Renal pelvis (tissue), 4 donors: ENCODE data around the gene ARHGAP22. TPM values are rescaled to one million over a fixed set of nuclear protein-coding genes. Genes with fewer than 3 reads are reported as not detected.
A peak's percentile ranks its signal among the peaks of the same experiment; 100 is the strongest.

Experiments
- DNase-seq: peaks from one replicate; pipeline ENCODE4 v3.0.0-alpha.2; 2013
- polyA plus RNA-seq, 3 donors: library from polyadenylated mRNA; unstranded; fragments of 120-200 nt; gene quantifications; one replicate each; pipeline ENCODE4 v1.2.1, GENCODE V29; 2013; ENCODE audit not compliant: insufficient read length in 3 of 3

The ARHGAP22 gene
- polyA plus RNA-seq, 3 donors = 1.2 to 1.8 (median 1.7) TPM

DNA sequence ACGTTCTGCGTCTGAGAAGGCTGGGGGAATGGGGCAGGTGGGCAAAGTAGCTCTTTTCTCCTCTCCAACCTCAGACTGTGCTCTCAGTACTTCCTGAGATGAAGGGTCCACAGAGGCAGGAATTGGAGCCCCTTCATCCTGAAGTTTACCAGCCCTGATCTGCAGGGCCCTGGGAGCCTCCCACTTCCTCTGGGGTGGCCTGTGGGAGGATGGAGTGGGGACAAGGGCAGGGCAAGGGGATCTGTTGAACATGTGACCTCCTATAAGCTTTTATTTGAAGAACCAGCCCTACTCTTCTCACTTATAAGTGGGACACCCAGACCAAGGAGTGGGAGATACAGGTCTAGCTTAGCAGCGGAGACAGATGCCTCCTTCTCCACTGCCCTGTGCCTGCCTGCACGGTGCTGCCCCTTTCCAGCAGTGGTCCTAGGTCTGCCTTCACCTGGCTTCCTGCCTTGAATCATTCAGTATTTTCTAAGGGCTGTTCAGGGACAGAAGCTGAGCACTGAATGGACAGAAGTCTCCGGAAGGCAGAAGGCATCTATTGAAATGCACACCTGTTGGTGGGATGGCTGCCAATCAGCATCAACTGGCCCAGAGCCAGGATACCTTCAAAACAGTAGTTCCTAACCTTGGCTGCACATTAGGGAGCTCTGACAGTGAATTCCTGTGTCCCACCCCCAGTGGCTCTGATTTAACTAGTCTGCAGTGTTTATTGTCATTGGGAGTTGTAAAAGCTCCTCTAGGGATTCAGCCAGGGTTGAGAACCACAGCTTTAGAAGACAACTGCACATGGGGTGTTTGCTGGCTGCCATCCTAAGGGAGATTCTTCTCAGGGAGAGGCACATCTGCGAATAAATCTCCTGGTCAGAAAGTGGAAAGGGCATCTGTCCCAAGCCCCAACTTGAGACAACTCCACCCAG, 2.7 kb upstream of the ARHGAP22 start:
- DNase-seq = no peak

GRCh38 chr10:48606530-48607355, 1.9 kb upstream of the ARHGAP22 start:
- no peak for DNase-seq

DNA sequence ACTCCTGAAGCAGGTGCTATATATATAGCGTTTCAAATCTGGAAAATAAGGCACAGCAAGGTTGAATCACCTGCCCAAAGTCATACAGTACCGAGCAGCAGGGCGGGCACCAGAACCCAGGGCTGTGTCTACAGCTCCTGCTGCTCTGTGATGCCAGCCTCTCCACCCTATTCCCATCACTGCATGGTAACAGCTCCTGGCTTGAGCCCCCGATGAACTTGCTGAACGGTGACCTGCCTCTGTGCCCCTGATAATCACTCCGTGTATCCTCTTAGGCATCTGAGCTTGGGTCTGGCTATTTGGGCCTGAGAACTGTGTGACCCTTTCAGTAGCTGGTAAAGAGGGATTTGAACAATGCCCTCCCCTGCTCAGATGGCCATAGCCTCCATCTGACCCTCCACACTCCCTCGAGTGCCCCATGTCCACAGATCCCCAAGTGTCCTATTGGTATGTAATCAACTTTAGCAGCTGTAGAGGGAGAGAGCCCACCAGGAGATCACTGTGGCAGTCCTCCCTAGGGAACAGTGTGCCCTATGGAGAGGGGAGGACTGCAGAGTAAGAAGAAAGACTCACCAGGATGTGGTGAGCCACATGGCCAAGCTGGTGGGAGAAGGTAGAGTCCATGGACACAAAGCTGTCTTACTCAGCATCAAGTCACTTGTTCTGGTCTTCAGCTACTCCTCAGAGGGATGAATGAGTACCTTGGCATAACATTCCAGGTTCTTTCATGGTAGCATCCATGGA, 1.1 kb upstream of the ARHGAP22 start:
- DNase-seq = no peak

DNA sequence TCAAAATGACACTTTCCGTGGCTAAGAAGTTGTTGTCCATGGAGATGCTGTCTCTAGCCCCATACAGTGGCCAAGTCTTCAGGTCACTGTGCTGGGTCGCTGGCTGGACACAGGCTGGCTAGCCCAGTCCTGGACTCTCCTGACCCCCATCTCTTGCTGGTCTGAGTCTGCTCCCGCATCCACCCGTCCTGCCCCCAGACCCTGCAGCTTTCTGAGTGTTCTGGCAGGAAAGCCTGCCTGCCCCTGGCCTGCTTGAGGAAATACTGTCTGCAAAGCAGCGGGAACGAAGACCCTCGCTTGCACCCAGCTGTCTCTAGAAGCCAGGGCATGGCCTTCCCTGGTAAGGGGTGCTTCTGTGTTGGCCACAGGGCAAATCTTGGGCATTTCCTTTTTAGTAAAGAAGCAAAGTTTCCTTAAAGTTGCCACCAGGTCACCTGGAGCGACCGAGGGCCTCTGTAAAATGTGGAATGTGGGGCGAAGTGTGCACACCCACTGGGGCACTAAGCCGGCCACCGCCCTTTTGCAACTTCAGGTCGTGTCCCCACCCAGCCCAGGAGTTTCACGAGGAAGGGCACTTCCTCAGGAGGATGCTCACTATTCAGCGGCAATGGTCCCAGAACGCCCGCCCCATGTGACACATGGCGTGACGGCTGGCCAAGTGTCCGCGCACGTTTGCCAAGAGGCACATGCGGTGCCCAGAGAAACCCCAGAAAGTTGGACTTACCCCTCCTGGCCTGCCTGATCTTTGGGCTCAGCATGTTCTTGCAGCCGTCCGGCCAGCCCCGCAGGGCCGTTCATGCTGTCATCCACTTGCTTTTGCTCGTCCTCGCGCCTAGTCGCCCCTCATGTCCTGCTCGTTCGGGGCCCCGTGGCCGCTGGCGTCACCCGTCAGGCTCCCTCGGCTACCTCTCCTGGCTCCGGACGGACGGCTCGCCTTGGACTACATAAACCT, 558 bp downstream of the ARHGAP22 start:
- no peak for DNase-seq

- no peak for DNase-seq
Observed at GRCh38 chr10:48603421-48604038, 1.3 kb downstream of the ARHGAP22 start.

GRCh38 chr10:48602401-48603135, 2.3 kb downstream of the ARHGAP22 start:
- no peak for DNase-seq

- no peak for DNase-seq
Observed at GRCh38 chr10:48601789-48602188, 3.1 kb downstream of the ARHGAP22 start.

DNA sequence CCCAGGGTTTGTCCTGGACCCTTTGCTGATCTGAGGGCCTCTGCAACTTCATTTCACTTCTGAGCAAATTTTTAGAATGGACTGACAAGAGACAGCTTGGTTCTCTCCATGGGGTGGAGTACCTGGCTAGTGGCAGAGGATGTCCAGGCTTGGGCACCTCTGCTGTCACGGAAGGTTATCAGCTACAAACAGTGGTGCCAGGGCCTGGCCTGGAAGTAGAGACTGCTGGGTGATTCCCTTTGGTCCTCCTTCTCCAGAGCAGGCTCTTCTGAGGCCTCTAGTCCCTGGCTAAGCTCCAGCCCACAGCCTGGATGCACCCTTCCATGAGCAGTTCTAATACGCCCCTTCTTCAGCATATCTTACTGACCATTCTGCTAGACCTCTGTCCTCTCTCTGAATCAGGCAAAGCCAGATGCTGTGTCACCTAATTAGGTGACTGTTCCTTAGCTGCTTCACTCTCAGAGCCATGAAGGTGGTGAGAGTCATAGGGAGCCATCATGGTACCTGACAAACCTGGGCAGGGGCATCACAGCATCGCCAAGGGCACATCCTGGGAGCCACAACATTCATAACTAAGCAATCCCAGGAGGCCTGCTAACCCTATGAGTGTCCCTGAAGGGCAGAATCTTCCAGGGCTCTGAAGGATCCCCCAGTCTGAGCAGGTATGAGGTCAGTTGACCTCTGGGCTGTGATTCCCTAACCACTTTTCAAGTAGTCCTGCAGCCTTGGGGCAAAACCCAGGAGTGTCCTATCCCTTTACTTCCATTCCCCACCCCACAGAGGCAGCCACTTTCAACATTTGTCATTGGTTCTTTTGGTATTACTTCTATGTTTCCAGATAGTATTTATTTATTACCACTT, 4.0 kb downstream of the ARHGAP22 start:
- no peak for DNase-seq

DNA sequence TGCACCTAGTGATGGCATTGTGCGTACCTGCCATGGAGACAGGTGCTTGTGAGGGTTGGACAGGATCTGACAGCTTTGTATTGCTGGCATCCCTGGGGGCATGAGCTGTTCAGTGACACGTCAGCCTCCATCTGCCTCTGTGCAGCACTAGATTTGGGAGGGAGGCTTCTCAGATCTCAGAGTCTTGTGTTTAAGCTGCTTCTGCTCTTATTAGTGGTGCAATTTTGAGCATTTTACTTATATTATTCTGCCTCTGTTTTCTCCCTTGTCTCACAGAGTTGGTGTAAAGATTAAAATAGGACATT, 5.1 kb downstream of the ARHGAP22 start:
- no peak for DNase-seq

- no peak for DNase-seq
Observed at GRCh38 chr10:48598936-48599829, 5.7 kb downstream of the ARHGAP22 start.

DNA sequence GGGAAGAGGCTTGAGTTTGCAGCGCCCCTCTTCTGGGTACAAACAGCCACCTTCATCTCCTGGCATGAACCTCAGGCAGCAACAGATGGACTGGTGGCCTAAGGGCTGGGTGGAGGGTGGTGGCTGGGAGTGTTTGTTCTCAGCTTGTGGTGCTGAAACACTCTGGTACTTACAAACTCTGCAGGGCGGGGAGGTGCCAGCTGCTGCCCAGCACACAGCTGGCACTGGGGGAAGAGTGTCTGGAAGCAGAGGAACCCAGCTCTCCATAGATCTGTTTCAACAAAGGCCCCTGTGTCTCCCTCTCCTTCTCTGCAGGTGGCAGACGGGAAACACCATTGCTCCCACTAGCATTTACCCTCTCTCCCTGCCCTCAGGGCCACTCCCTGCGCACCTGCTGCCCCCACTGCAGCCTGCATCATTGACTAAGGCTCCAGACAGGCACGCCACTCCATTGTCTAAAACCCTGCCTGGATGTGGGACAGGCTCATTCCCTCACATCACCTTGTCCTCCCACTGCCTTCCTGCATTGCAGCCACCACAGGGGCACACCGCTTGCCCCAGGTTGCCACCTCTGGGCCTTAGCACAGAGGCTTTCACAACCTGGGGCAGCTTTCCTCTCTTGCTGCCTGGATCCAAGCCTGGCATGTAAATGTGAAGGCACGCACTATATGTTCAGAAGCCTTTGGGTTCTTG, 6.5 kb downstream of the ARHGAP22 start:
- DNase-seq = no peak

DNA sequence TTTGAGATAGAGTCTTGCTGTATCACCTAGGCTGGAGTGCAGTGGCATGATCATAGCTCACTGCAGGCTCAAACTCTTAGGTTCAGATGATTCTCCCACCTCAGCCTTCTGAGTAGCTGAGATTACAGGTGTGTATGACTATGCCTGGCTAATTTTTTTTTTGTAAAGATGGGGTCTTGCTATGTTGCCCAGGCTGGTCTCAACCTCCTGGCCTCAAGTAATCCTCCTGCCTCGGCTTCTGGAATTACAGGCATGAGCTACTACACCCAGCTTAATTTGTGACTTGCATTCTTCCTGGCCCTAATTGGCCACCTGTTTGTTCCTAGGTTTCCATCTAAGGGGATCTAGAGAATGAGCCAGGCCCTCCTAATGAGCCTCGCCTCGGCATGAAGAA, 9.3 kb downstream of the ARHGAP22 start:
- DNase-seq = no peak

DNA sequence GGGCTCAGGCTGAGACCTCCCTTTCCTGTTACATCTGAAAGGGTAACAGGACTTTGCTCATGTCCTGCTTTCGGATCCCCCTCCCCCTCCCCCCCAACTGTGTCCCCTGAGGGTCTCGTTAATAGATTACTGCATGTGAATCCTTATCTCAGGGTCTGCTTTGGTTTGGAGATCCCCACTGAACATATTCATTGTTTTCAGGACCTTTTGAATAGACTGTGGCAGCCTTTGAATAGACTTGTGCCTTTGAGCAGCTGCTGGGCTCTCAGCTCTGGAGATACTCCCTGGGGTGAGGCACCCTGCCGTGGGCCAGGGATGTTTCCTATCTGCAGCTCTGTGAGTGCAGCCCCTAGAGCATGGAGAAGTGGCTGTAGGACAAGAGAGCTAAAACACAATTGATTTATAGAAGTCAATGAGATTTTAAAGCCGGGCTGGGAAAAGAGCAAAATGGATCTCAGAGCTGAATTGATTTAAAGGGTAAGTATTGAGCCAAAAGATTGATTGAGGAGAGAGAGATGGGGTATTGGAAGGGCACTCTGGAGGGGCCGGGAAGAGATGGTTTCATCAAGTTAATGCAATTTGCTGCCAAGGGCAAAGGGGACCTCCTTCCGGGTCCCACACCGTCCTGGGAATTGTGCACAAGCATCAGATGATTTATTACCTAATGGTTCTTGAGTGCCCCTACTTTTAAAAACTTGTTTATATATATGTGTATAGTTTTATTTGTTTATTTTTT, 9.9 kb downstream of the ARHGAP22 start:
- DNase-seq = no peak

DNA sequence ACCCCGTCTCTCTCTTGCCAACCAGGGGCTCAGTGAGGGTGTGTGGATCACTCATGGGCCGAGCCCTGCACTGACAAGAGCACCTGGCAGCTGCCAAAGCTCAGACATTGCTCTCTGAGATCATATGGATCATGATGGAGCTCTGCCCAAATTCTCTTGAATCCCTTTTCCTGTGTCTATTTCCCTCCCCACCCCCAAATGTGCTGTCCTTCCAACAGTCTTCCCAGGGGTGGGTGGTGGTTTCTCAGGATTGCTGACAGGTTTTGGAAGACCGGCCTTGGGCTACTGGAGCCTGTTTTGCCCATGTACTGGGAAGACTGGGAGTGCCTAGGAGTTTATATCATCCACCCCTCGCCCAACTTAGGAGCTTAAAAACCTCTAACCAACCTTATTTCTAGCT, 10.5 kb downstream of the ARHGAP22 start:
- DNase-seq = no peak

DNA sequence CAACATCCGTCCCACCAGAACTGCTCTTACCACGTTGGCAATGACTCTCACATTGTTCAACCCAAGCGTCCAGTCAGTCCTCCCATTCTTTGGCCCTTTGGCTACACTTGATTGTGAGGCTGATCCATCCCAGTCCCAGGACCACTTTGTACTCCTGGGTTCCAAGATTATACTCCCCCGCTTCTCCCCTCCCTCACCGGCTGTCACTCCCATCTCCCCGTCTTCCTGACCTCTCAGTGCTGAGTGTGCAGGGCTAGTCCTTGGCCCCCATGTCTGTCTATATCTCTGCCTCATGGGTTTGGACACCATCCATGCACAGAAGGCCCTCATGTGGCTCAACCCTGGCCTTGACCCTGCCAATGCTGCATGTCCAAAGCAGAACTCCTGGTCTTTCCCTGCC, 12.5 kb downstream of the ARHGAP22 start:
- no peak for DNase-seq

GRCh38 chr10:48590945-48591344, 13.9 kb downstream of the ARHGAP22 start:
- no peak for DNase-seq

DNA sequence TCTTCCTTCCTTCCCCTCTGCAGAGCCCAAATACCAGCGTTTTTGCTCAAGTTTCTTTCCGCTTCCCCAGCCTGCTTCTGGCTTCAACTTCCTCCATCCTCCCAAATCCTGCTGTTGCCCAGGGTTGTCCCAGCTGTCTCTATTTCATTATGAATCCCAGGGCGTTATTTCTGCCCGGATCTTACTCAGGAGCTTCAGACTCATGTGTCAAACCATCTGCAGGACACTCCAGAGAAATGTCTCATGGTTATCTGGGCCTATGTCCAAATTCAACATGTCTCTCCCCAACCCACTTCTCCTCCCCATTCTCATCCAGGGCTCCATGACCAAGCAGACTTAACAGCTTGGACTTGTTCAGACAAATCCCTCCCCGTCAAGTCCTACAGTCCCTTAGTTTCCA, 15.6 kb downstream of the ARHGAP22 start:
- DNase-seq = peak; percentile 51
